Tibial artery (tissue), 4 donors: ENCODE measurements around the gene NFKBIB.

Source experiments
- DNase-seq, 2 donors: peaks; one replicate each; pipeline ENCODE4 v3.0.0-alpha.2; 2019
- H3K27ac ChIP-seq, 2 donors: fragments of 200-600 bp; sonication (generic) in 1 of 2; 1 replicate in 1 of 2; 2 replicates in 1 of 2; pipeline ENCODE4 v1.5.1; 2018 to 2019; ENCODE audit warnings: mild to moderate bottlenecking in 1 of 2
- H3K27me3 ChIP-seq, 2 donors: fragments of 200-600 bp; sonication (generic) in 1 of 2; one replicate each; pipeline versions ENCODE4 v1.5.1 to v1.6.0; 2016 to 2019
- H3K36me3 ChIP-seq, 3 donors: fragments of 200-600 bp; sonication (generic) in 2 of 3; one replicate each; pipeline ENCODE4 v1.5.1; 2016 to 2019; ENCODE audit warnings: mild to moderate bottlenecking in 2 of 3
- H3K4me1 ChIP-seq, 4 donors: fragments of 200-600 bp; sonication (generic) in 2 of 4; 1 replicate in 3 of 4; 2 replicates in 1 of 4; pipeline ENCODE4 v1.5.1; 2016 to 2019
- H3K4me3 ChIP-seq, 2 donors: fragments of 200-600 bp; sonication (generic) in 1 of 2; 1 replicate in 1 of 2; 2 replicates in 1 of 2; pipeline ENCODE4 v1.5.1; 2018 to 2019; ENCODE audit warnings: mild to moderate bottlenecking in 2 of 2
- H3K9me3 ChIP-seq, 3 donors: fragments of 200-600 bp; sonication (generic) in 1 of 3; one replicate each; pipeline ENCODE4 v1.5.1; 2016 to 2019
- intact Hi-C: fragments of 100-400 bp; cut with DNase I; formaldehyde crosslinking; loops from one replicate; pipeline ENCODE4 v1.15.0; 2023; ENCODE audit warnings: low total_unique reads
- TF ChIP-seq, protein P1 (sequence below), 2 experiments: fragments of 200-600 bp in 1 of 2; fragments of 450-650 bp in 1 of 2; IDR thresholded peaks; one replicate each; pipeline ENCODE4 v1.5.1; 2017 to 2019; ENCODE audit warnings: antibody characterized with exemption in 2 of 2, mild to moderate bottlenecking in 1 of 2, moderate library complexity in 1 of 2

NFKBIB gene

DNA sequence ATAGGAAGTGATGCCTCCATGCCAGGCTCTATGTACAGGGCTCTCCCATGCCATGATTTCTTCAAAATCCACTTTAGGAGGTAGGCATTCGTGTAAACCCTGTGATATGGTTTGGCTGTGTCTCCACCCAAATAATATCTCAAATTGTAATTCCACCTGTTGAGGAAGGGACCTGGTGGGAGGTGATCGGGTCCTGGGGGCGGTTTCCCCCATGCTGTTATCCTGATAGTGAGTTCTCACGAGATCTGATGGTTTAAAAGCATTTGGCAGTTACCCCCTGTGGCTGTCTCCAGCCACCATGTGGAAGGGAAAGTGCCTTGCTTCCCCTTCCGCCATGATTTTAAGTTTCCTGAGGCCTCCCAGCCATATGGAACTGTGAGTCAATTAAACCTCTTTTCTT, 22.7 kb downstream of the NFKBIB start:
- TF ChIP-seq, protein P1, sequence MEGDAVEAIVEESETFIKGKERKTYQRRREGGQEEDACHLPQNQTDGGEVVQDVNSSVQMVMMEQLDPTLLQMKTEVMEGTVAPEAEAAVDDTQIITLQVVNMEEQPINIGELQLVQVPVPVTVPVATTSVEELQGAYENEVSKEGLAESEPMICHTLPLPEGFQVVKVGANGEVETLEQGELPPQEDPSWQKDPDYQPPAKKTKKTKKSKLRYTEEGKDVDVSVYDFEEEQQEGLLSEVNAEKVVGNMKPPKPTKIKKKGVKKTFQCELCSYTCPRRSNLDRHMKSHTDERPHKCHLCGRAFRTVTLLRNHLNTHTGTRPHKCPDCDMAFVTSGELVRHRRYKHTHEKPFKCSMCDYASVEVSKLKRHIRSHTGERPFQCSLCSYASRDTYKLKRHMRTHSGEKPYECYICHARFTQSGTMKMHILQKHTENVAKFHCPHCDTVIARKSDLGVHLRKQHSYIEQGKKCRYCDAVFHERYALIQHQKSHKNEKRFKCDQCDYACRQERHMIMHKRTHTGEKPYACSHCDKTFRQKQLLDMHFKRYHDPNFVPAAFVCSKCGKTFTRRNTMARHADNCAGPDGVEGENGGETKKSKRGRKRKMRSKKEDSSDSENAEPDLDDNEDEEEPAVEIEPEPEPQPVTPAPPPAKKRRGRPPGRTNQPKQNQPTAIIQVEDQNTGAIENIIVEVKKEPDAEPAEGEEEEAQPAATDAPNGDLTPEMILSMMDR (IDR thresholded peaks at IDR 0.05) = no peak
- no peaks in the 10 kb centered on the region for H3K27me3 ChIP-seq

DNA sequence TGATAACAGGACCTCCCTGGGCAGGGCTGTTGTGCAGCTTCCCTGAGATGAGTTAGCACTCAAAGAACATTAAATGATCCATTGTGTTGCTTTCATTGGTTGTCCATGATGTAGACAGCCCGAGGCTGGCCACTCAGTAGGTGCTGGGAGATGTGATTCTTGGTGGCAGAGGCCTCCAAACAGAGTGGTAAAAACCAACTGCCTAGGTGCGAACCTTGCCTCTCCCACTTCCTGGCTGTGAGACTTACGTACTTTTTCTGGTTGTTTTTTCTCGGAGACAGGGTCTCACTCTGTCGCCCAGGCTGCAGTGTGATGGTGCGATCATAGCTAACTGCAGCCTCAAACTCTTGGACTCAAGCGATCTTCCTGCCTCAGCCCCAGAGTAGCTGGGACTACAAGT, 24.6 kb downstream of the NFKBIB start:
- TF ChIP-seq, protein P1 (IDR thresholded peaks at IDR 0.05) = no peak
- H3K4me3 ChIP-seq = no peak overlapping the region
- no peaks in the 10 kb centered on the region for H3K27me3 ChIP-seq
- peak in 1 of 2 donors; percentile 25 for DNase-seq
- no peaks in the 10 kb centered on the region for H3K9me3 ChIP-seq
- no peak overlapping the region for H3K27ac ChIP-seq
- H3K36me3 ChIP-seq = peaks cover 9 to 41% (median 11%) of the 10 kb centered on the region in 3 donors
- H3K4me1 ChIP-seq = no peaks in the 10 kb centered on the region
- intact Hi-C loops = no loop called here

More for the DNA sequence above, 22.7 kb downstream of the NFKBIB start:
- Histone ChIP-seq H3K27ac (no peak overlapping the region), H3K9me3 (no peaks in the 10 kb centered on the region), H3K4me3 (no peak overlapping the region), H3K36me3 (peaks cover 9 to 41% (median 11%) of the 10 kb centered on the region in 3 donors), H3K4me1 (no peaks in the 10 kb centered on the region)
- intact Hi-C loops = no loop called here
- DNase-seq = peak in 1 of 2 donors; percentile 13

DNA sequence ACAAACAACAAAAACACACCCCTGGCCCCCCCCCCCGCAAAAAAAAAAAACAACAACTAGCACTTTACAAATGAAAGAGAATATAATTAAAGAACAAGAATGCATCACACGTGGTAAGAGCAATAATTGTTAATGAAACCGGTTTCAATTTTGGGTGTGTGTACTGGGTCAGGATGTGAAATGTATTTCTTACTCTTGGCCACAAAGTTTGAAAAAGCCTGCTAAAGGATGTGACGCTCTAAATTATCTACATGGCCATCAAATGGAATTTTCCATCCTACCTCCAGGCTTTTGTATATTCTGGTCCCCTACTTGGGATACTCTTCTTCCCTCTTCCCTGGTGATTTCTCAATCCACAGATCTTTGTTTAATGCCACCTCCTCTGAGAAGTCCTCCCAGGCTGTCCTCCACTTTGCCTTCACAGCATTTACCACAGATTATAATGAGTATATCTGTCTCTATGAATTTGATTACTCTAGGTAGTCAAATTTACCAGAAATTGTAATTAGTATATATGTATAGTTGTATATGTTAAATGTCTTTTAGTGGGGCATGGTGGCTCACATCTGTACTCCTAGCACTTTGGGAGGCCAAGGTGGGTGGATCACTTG, 28.7 kb downstream of the NFKBIB start:
- intact Hi-C loops = no loop called here
- TF ChIP-seq, protein P1 (IDR thresholded peaks at IDR 0.05) = no peak
- no peak for DNase-seq
- Histone ChIP-seq H3K36me3 (peaks cover 13 to 37% (median 14%) of the 10 kb centered on the region in 3 donors), H3K4me1 (peaks cover 0 to 21% (median 19%) of the 10 kb centered on the region in 4 donors), H3K27ac (no peak overlapping the region), H3K4me3 (no peak overlapping the region), H3K9me3 (no peaks in the 10 kb centered on the region), H3K27me3 (no peaks in the 10 kb centered on the region)

DNA sequence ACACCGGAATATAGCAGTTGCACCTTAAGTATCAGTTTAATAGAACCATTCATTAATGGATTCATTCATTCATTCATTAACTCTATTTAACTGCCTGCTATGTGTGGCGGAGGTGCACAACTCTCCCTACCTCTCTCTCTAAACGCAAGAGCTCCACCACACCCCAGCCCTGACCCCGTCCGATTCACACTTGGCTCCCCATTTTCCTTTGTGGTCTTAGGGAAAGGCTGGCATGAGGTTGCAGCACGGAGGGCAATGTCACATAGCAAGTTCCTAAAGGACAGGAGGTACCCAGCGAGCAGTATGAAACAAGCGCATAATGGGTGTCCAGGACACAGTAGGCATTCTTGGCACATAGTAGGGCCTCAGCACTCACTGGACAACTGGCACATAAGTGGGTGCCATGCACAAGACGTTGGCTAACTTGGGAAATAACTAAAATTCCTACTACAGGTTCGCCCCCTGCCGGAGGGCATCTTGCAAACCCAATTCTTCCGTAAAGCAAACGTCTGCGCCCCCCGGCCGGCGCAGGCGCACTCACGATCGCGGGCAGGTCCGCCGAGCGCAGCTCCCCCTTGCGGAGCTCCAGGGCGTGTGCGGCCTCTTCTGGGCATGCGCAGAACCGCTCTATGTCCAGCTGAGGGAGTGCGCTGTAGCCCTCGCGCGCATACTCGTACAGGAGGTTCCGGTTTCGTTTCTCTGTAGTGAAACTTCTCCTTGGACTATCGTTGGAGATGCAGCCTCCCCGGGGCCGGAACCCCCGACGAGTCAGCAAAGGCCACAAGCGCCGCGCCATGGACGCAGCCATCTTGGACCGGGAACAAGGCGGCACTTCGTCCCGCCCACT, 30.4 kb downstream of the NFKBIB start, which contains the start of gene SARS2:
Gene SARS2 (minus strand): TSS at position 835 of the 847 bp plus-strand sequence. CDS start 27 bp downstream, at position 808.
- TF ChIP-seq, protein P1 (IDR thresholded peaks at IDR 0.05) = peak; percentile 98 to 100
- intact Hi-C loops = no loop called here
- Histone ChIP-seq H3K9me3 (no peaks in the 10 kb centered on the region), H3K27me3 (no peaks in the 10 kb centered on the region), H3K4me3 (peak within 1 kb of the TSS; percentile 64 to 84), H3K36me3 (peaks cover 7 to 32% (median 19%) of the 10 kb centered on the region in 3 donors), H3K27ac (peak within 1 kb of the TSS; percentile 74 to 83), H3K4me1 (peaks cover 0 to 21% (median 19%) of the 10 kb centered on the region in 4 donors)
- peak; percentile 91 to 95 for DNase-seq

DNA sequence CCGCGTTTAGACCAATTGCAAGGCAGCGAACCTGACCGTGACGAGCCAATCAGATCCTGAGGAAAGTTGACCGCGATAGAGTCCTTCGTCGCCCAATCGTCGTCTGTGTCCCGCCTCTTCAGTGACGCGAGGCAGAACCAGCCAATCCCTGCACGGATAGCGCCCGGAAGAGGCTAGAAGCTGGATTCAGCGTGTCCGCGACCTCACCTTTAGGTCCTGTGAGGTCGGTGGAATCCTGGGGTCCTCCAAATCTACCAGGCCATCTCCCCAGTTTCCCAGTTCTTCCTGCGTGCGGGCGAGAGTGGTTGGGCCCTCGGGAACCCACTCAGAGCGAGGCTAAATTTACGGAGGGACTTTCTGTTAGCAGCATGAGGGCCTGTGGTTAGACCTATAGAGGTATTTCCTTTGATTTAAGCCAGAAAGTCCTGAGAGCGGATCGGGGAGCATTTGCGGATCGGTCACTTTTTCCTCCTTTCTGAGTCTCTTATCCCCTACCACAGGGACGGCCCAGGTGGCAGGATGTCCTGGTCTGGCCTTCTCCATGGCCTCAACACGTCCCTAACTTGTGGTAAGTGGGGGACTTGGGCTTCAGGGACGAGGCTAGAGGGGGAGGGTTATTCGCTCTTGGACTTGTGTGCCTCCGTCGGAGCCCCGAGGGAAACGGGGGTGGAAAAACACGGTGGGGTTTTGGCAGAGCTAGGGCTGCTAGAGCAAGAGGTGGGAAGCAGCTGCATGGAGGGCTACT, 31.2 kb downstream of the NFKBIB start, which contains the start of gene MRPS12:
Gene MRPS12 (plus strand): TSS at position 169 of the 745 bp plus-strand sequence. CDS start 351 bp downstream, at position 520.
- Histone ChIP-seq H3K4me3 (peak within 1 kb of the TSS; percentile 64 to 84), H3K36me3 (peaks cover 4 to 28% (median 13%) of the 10 kb centered on the region in 3 donors), H3K9me3 (no peaks in the 10 kb centered on the region), H3K4me1 (peaks cover 0 to 21% (median 19%) of the 10 kb centered on the region in 4 donors), H3K27me3 (no peaks in the 10 kb centered on the region), H3K27ac (peak within 1 kb of the TSS; percentile 74 to 83)
- peak; percentile 98 to 99 for DNase-seq
- TF ChIP-seq, protein P1 (IDR thresholded peaks at IDR 0.05) = no peak
- intact Hi-C loops = no loop called here
